ENCODE measurements around the gene SNX1. TPM values are rescaled to one million over a fixed set of nuclear protein-coding genes. Genes with fewer than 3 reads are reported as not detected.

Gene SNX1
- total and polyA plus RNA-seq, 2 of the 8 experiments (the other 6 are each of a cell fraction or from before 2014, with no cell fraction given): 27.9 to 59.8 TPM

- TF ChIP-seq, protein P1, sequence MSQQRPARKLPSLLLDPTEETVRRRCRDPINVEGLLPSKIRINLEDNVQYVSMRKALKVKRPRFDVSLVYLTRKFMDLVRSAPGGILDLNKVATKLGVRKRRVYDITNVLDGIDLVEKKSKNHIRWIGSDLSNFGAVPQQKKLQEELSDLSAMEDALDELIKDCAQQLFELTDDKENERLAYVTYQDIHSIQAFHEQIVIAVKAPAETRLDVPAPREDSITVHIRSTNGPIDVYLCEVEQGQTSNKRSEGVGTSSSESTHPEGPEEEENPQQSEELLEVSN (IDR thresholded peaks at IDR 0.05): no peak
- TF ChIP-seq ATF3 (IDR thresholded peaks at IDR 0.05; ENCODE audit: insufficient read depth, low read depth, low read length) (no peak), SUZ12 (IDR thresholded peaks at IDR 0.05; ENCODE audit: low read length) (no peak), TBP (IDR thresholded peaks at IDR 0.05; ENCODE audit: low read depth, low read length) (peak; percentile 67), BRCA1 (IDR thresholded peaks at IDR 0.05; ENCODE audit: low read depth, low read length) (no peak), SIRT6 (IDR thresholded peaks at IDR 0.05; ENCODE audit: low read length) (no peak), CREB1 (IDR thresholded peaks at IDR 0.05) (peak; percentile 56; the same call in 1 of the 2 replicates), SAP30 (IDR thresholded peaks at IDR 0.05; ENCODE audit: insufficient read depth, insufficient replicate concordance, low read length) (no peak), NANOG (IDR thresholded peaks at IDR 0.05; ENCODE audit: insufficient read depth, low read depth, low read length, poor library complexity, severe bottlenecking) (no peak), CBX8 (IDR thresholded peaks at IDR 0.05; ENCODE audit: borderline replicate concordance, low read depth, low read length) (no peak), KDM1A (IDR thresholded peaks at IDR 0.05; ENCODE audit: borderline replicate concordance, low read length) (peak; percentile 72; the same call in 1 of the 2 replicates), GTF2F1 (IDR thresholded peaks at IDR 0.05; ENCODE audit: borderline replicate concordance, low read depth, low read length) (no peak), USF2 (IDR thresholded peaks at IDR 0.05; ENCODE audit: low read length) (no peak; the same call in 1 of the 2 replicates), SIN3A (conservative IDR thresholded peaks at IDR 0.05 in 1 of 2, IDR thresholded peaks at IDR 0.05 in 1 of 2; ENCODE audit: low read depth in 1 of 2, low read length in 2 of 2) (peak in 1 of 2 experiments; percentile 79; a peak in 2 of 4 replicates), CHD1 (IDR thresholded peaks at IDR 0.05; ENCODE audit: low read depth, low read length) (no peak; the same call in 1 of the 2 replicates), SP4 (IDR thresholded peaks at IDR 0.05; ENCODE audit: low read length) (0 out of 2 replicates have a peak, but pooled peaks have one; percentile 69), SRF (IDR thresholded peaks at IDR 0.05; ENCODE audit: low read depth, low read length) (no peak), RBBP5 (IDR thresholded peaks at IDR 0.05; ENCODE audit: borderline replicate concordance, low read depth, low read length) (peak; percentile 89), KDM5A (IDR thresholded peaks at IDR 0.05; ENCODE audit: low read length) (peak; percentile 83), FOSL1 (IDR thresholded peaks at IDR 0.05; ENCODE audit: insufficient read depth, low read depth, low read length) (no peak), TCF12 (IDR thresholded peaks at IDR 0.05; ENCODE audit: low read depth, low read length) (peak; percentile 75; the same call in 1 of the 2 replicates)
These were observed at the start of gene SNX1 (continued) for GRCh38 chr15:64095795-64096667.

All from H1 (cell line).